H1 (cell line): Measurements from ENCODE around the gene HOMER3. TPM values are rescaled to one million over a fixed set of nuclear protein-coding genes. Genes with fewer than 3 reads are reported as not detected.

ENCODE experiments used
- CTCF ChIA-PET: fragments of 300-600 bp; sonication (Branson Sonifier 250); formaldehyde crosslinking; loops from one replicate; lab custom pipeline; 2021; ENCODE audit not compliant: partially characterized antibody; lab: Charles Lee
- POLR2A ChIA-PET: fragments of 300-600 bp; sonication (Branson Sonifier 250); formaldehyde crosslinking; loops from one replicate; lab custom pipeline; 2021; ENCODE audit warnings: inconsistent platforms; ENCODE audit not compliant: partially characterized antibody; lab: Charles Lee
- DNase-seq, 2 experiments: peaks; one replicate each; pipeline versions ENCODE4 v3.0.0 to v3.0.0-alpha.2; 2010 to 2022; ENCODE audit warnings: low spot score in 2 of 2, low read depth in 1 of 2, mixed read lengths in 1 of 2
- FAIRE-seq: peaks from 2 replicates; lab custom pipeline; 2011; peaks lifted over from hg19 to GRCh38; lab: Jason Lieb, UNC
- H2AFZ ChIP-seq: 2 replicates; pipeline ENCODE4 v1.8.1; 2012; ENCODE audit warnings: low read length, inconsistent platforms
- H2AK5ac ChIP-seq: 2 replicates; pipeline ENCODE4 v1.6.1; 2013; ENCODE audit warnings: low read depth, low read length
- H2BK120ac ChIP-seq: replicated peaks from 2 replicates; pipeline ENCODE3; 2013; ENCODE audit warnings: low read depth, low read length, inconsistent platforms
- H2BK12ac ChIP-seq: 2 replicates; pipeline ENCODE4 v1.6.1; 2013; ENCODE audit warnings: low read depth, low read length
- H2BK15ac ChIP-seq: 2 replicates; pipeline ENCODE4 v1.6.1; 2013; ENCODE audit warnings: low read length
- H2BK20ac ChIP-seq: 2 replicates; pipeline ENCODE4 v1.6.1; 2013; ENCODE audit warnings: low read length
- H2BK5ac ChIP-seq: 2 replicates; pipeline ENCODE4 v1.6.1; 2013; ENCODE audit warnings: low read depth, low read length
- H3K14ac ChIP-seq: 2 replicates; pipeline ENCODE4 v1.6.1; 2013; ENCODE audit warnings: inconsistent platforms; ENCODE audit not compliant: insufficient read length
- H3K18ac ChIP-seq: 2 replicates; pipeline ENCODE4 v1.6.1; 2013; ENCODE audit warnings: low read length; ENCODE audit errors: extremely low read depth
- H3K23ac ChIP-seq: 2 replicates; pipeline ENCODE4 v1.6.1; 2013; ENCODE audit warnings: inconsistent platforms; ENCODE audit not compliant: insufficient read length
- H3K23me2 ChIP-seq: 2 replicates; pipeline ENCODE4 v1.6.1; 2013; ENCODE audit warnings: low read depth, low read length
- H3K27ac ChIP-seq: 2 replicates; pipeline ENCODE4 v1.6.1; 2011; ENCODE audit warnings: low read depth, low read length, inconsistent platforms
- H3K27me3 ChIP-seq, 4 experiments: replicated peaks in 1 of 4; 1 replicate in 1 of 4; 2 replicates in 3 of 4; pipeline versions ENCODE4 v1.6.1 to v1.8.1; 2011 to 2013; ENCODE audit warnings: low read length in 3 of 4, mild to moderate bottlenecking in 3 of 4, inconsistent platforms in 2 of 4, mixed read lengths in 2 of 4, moderate library complexity in 1 of 4; ENCODE audit not compliant: control insufficient read depth in 3 of 4, insufficient read depth in 3 of 4; ENCODE audit errors: extremely low read depth in 1 of 4
- H3K36me3 ChIP-seq, 4 experiments: 2 replicates each; pipeline versions ENCODE4 v1.6.1 to v1.8.1; 2011 to 2013; ENCODE audit warnings: mild to moderate bottlenecking in 4 of 4, low read length in 3 of 4, moderate library complexity in 2 of 4, control low read depth in 1 of 4, inconsistent platforms in 1 of 4; ENCODE audit not compliant: insufficient read depth in 4 of 4, control insufficient read depth in 2 of 4
- H3K4ac ChIP-seq: replicated peaks from 2 replicates; pipeline ENCODE3; 2013; ENCODE audit warnings: low read length, low read depth, mixed read lengths, inconsistent platforms; ENCODE audit not compliant: insufficient read length
- H3K4me1 ChIP-seq, 4 experiments: replicated peaks in 1 of 4; 1 replicate in 1 of 4; 2 replicates in 3 of 4; pipeline versions ENCODE4 v1.6.1 to v1.8.1; 2011 to 2013; ENCODE audit warnings: low read length in 3 of 4, inconsistent platforms in 2 of 4, mixed read lengths in 1 of 4; ENCODE audit not compliant: insufficient read depth in 4 of 4, control insufficient read depth in 3 of 4
- H3K4me2 ChIP-seq, 2 experiments: 2 replicates each; pipeline versions ENCODE4 v1.6.1 to v1.8.1; 2011 to 2013; ENCODE audit warnings: low read depth in 2 of 2, low read length in 2 of 2, control low read depth in 1 of 2, inconsistent platforms in 1 of 2, mild to moderate bottlenecking in 1 of 2; ENCODE audit not compliant: insufficient read depth in 1 of 2
- H3K4me3 ChIP-seq, 4 experiments: fragments of 200-600, 300-600 bp in 1 of 4; sonication (generic), shearing (Covaris generic), sonication (Bioruptor Twin) in 1 of 4; 2 replicates each; pipeline versions ENCODE4 v1.5.1 to v1.8.1; 2011 to 2016; ENCODE audit warnings: low read length in 4 of 4, low read depth in 3 of 4, control low read depth in 2 of 4, inconsistent platforms in 2 of 4, mild to moderate bottlenecking in 2 of 4, mixed read lengths in 1 of 4, moderate library complexity in 1 of 4; ENCODE audit not compliant: insufficient read depth in 2 of 4; ENCODE audit errors: extremely low read depth in 1 of 4
- H3K56ac ChIP-seq: replicated peaks from 2 replicates; pipeline ENCODE3; 2013; ENCODE audit warnings: low read depth, mild to moderate bottlenecking, mixed read lengths, low read length, inconsistent platforms; ENCODE audit not compliant: insufficient read length
- H3K79me1 ChIP-seq: 2 replicates; pipeline ENCODE4 v1.6.1; 2013; ENCODE audit warnings: low read depth, low read length, control low read depth
- H3K79me2 ChIP-seq, 2 experiments: 2 replicates each; pipeline versions ENCODE4 v1.6.1 to v1.8.1; 2012 to 2013; ENCODE audit warnings: low read length in 2 of 2, mild to moderate bottlenecking in 2 of 2, inconsistent platforms in 1 of 2; ENCODE audit not compliant: insufficient read depth in 2 of 2, control insufficient read depth in 1 of 2
- H3K9ac ChIP-seq, 4 experiments: replicated peaks in 1 of 4; 1 replicate in 1 of 4; 2 replicates in 3 of 4; pipeline versions ENCODE4 v1.6.1 to v1.8.1; 2011 to 2013; ENCODE audit warnings: low read depth in 3 of 4, low read length in 3 of 4, control low read depth in 2 of 4, mild to moderate bottlenecking in 2 of 4, moderate library complexity in 2 of 4, inconsistent platforms in 1 of 4; ENCODE audit errors: extremely low read depth in 1 of 4
- H3K9me3 ChIP-seq, 2 experiments: 2 replicates each; pipeline versions ENCODE4 v1.6.1 to v1.8.1; 2012 to 2013; ENCODE audit warnings: mild to moderate bottlenecking in 2 of 2, moderate library complexity in 2 of 2, control low read depth in 1 of 2, inconsistent platforms in 1 of 2, low read depth in 1 of 2, low read length in 1 of 2, mixed read lengths in 1 of 2; ENCODE audit not compliant: insufficient read depth in 2 of 2
- H4K20me1 ChIP-seq, 2 experiments: replicated peaks in 1 of 2; 2 replicates each; pipeline versions ENCODE3 to v1.8.1; 2011 to 2013; ENCODE audit warnings: inconsistent platforms in 2 of 2, low read length in 2 of 2, mild to moderate bottlenecking in 1 of 2; ENCODE audit not compliant: insufficient read depth in 2 of 2, control insufficient read depth in 1 of 2
- H4K5ac ChIP-seq: 2 replicates; pipeline ENCODE4 v1.6.1; 2013; ENCODE audit warnings: low read length, low read depth, mixed read lengths, inconsistent platforms; ENCODE audit not compliant: insufficient read length
- H4K8ac ChIP-seq: 2 replicates; pipeline ENCODE4 v1.8.0; 2013; ENCODE audit warnings: mild to moderate bottlenecking, moderate library complexity, low read length, inconsistent platforms; ENCODE audit not compliant: insufficient read depth; ENCODE audit errors: extremely low read depth
- H4K91ac ChIP-seq: replicated peaks from 2 replicates; pipeline ENCODE3; 2013; ENCODE audit warnings: low read length, mixed read lengths, inconsistent platforms; ENCODE audit not compliant: insufficient read length
- KDM4A ChIP-seq: IDR thresholded peaks from one replicate; pipeline ENCODE4 v1.7.1; 2012; ENCODE audit warnings: low read depth, mild to moderate bottlenecking, moderate library complexity, low read length, inconsistent platforms; ENCODE audit not compliant: severe bottlenecking
- SUZ12 ChIP-seq: fragments of 200-600 bp; sonication (generic); IDR thresholded peaks from 2 replicates; pipeline ENCODE4 v1.6.1; 2012; ENCODE audit warnings: mild to moderate bottlenecking, inconsistent platforms, low read length, moderate library complexity, mixed read lengths
- WGBS, 2 experiments: shearing (Covaris generic) in 1 of 2; methylation state at CpG; one replicate each; pipeline versions ENCODE4 v1.1.6 to v1.1.7; 2013 to 2015; ENCODE audit warnings: low lambda C conversion rate in 2 of 2, mixed read lengths in 2 of 2, inconsistent platforms in 1 of 2, low coverage in 1 of 2, missing lambda C conversion rate in 1 of 2; ENCODE audit not compliant: insufficient replicate concordance in 2 of 2, insufficient coverage in 1 of 2, insufficient read length in 1 of 2; ENCODE audit errors: extremely low coverage in 1 of 2, missing lambda C conversion rate in 1 of 2; 5-methylcytosine and 5-hydroxymethylcytosine counted together
- polyA plus RNA-seq, 7 experiments: library from polyadenylated mRNA; depleted of rRNA in 3 of 7; stranded (reverse) in 5 of 7; unstranded in 2 of 7; fragments of >200 nt in 5 of 7; fragments of 200-250 nt in 2 of 7; gene quantifications; 1 replicate in 5 of 7; 2 replicates in 1 of 7; 4 replicates in 1 of 7; pipeline versions ENCODE4 v1.2.1 to v1.2.3, GENCODE V29; 2011 to 2013; ENCODE audit warnings: missing spikeins in 2 of 7, mixed read lengths in 2 of 7
- total RNA-seq: library from RNA; stranded (reverse); fragmentation: NEBNext Ultra II Directional; extraction: Animal tissue kit (Norgen Biotek cat#: 25700); gene quantifications from 2 replicates; pipeline ENCODE4 v1.2.1, GENCODE V29; 2021
- TF ChIP-seq, protein P1 (sequence below): IDR thresholded peaks from 2 replicates; pipeline ENCODE4 v1.6.1; 2012; ENCODE audit warnings: inconsistent platforms
- TF ChIP-seq, protein P2 (sequence below), 3 experiments: IDR thresholded peaks; 1 replicate in 2 of 3; 2 replicates in 1 of 3; pipeline versions ENCODE4 v1.5.1 to v1.6.1; 2011; ENCODE audit warnings: low read length in 3 of 3, mild to moderate bottlenecking in 3 of 3, inconsistent platforms in 2 of 3, low read depth in 1 of 3, moderate library complexity in 1 of 3; ENCODE audit not compliant: insufficient read depth in 1 of 3; ENCODE audit errors: control extremely low read depth in 1 of 3

Gene HOMER3
- total and polyA plus RNA-seq, 2 of the 8 experiments (the other 6 are each of a cell fraction or from before 2014, with no cell fraction given), result 28.3 to 41.6 TPM

DNA sequence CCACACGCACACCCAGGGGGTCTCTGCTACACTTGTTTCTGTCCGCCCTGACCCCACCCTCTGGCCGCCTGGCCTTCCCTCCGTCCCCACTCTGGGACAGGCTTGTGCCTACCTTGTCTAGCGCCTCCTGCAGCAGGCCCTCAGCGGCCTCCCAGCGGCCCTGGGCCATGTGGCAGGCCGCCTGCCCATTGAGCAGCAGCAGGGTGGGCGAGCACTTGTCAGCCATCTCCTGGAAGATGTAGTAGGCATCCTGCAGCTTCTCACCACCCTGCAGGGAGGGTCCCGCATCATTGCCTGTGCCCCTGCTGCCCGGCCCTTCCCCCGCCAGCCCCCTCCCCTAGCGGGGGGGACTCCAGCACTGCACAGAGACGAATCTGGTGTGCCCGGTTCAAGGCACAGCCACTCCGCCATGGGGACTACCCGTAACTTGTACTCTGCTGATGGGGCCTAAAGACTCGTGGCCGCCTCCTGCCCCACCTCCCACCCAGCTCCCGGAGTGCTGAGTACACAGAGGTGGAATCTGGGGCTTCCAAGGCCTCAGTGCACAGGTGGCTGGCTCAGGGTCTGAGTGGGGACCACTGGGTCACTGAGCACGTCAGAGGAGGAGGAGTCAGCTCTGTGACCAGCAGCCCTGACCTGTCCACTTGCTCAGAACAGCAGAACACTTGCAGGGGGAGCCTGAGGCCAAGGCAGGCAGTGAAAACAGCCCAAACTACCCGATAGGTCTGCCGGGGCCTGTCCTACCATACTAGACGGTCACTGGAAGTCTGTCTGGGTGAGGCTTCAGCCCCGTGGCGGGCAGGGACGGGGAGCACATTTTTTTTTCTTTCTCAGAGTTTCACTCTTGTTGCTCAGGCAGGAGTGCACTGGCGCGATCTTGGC is 37.6 kb downstream of the HOMER3 start:
- Histone ChIP-seq H3K4me2 (no peak overlapping the region), H3K27me3 (no peaks in the 10 kb centered on the region), H3K9me3 (no peaks in the 10 kb centered on the region), H4K20me1 (peaks cover 1 to 15% of the 10 kb centered on the region in 2 experiments), H2BK120ac (no peak overlapping the region), H3K4me1 (peaks cover 0 to 4% (median 0%) of the 10 kb centered on the region in 4 experiments; a peak in 1 of 7 replicates), H3K14ac (no peak overlapping the region), H2BK5ac (no peak overlapping the region; the same call in 1 of the 2 replicates), H3K18ac (no peak overlapping the region), H3K23ac (no peak overlapping the region), H3K79me1 (no peaks in the 10 kb centered on the region), H3K4ac (no peak overlapping the region), H2AK5ac (no peak overlapping the region), H4K8ac (no peak overlapping the region), H3K36me3 (peaks cover 0 to 19% (median 5%) of the 10 kb centered on the region in 4 experiments; a peak in 4 of 8 replicates), H2AFZ (no peak overlapping the region), H3K23me2 (no peaks in the 10 kb centered on the region), H4K5ac (no peak overlapping the region), H3K27ac (no peak overlapping the region)
- FAIRE-seq, result no peak
- TF ChIP-seq, protein P1, sequence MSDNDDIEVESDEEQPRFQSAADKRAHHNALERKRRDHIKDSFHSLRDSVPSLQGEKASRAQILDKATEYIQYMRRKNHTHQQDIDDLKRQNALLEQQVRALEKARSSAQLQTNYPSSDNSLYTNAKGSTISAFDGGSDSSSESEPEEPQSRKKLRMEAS, result peak; percentile 29; the same call in 1 of the 2 replicates
- TF ChIP-seq SUZ12 (no peak), KDM4A (no peak)
- TF ChIP-seq, protein P2, sequence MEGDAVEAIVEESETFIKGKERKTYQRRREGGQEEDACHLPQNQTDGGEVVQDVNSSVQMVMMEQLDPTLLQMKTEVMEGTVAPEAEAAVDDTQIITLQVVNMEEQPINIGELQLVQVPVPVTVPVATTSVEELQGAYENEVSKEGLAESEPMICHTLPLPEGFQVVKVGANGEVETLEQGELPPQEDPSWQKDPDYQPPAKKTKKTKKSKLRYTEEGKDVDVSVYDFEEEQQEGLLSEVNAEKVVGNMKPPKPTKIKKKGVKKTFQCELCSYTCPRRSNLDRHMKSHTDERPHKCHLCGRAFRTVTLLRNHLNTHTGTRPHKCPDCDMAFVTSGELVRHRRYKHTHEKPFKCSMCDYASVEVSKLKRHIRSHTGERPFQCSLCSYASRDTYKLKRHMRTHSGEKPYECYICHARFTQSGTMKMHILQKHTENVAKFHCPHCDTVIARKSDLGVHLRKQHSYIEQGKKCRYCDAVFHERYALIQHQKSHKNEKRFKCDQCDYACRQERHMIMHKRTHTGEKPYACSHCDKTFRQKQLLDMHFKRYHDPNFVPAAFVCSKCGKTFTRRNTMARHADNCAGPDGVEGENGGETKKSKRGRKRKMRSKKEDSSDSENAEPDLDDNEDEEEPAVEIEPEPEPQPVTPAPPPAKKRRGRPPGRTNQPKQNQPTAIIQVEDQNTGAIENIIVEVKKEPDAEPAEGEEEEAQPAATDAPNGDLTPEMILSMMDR (IDR thresholded peaks at IDR 0.05; ENCODE audit: control extremely low read depth in 1 of 3, insufficient read depth in 1 of 3, low read depth in 1 of 3, low read length in 3 of 3), result peak in 2 of 3 experiments; percentile 16 to 18; a peak in 2 of 4 replicates
- TF ChIP-seq, all 59 proteins: peak for 2
- H3K79me2 ChIP-seq, result no peaks in the 10 kb centered on the region
- no peak overlapping the region for H2BK15ac ChIP-seq
- H2BK20ac ChIP-seq, result no peak overlapping the region
- no peak overlapping the region for H3K9ac ChIP-seq
- CTCF ChIA-PET, result interaction anchor here (0.9 to 7.8 kb wide), 6 partner anchors 10 to 452 kb away, joined by 3 to 34 read pairs (median 4); partner anchors contain the start of genes COPE and DDX49
- POLR2A ChIA-PET, result interaction anchor here (0.6 to 4.5 kb wide), 4 partner anchors 10 to 101 kb away, joined by 3 to 21 read pairs (median 3); partner anchors contain the start of genes COPE and DDX49
- no peak overlapping the region for H3K56ac ChIP-seq
- no peak overlapping the region for H3K4me3 ChIP-seq
- no peak overlapping the region for H4K91ac ChIP-seq
- WGBS, 2 experiments, result 92% methylated on average over 29 of the region's 29 CpGs; no CpG with 5 or more reads in 1 of the 2 experiments
- H2BK12ac ChIP-seq, result no peak overlapping the region
- no peak for DNase-seq
